Epidermal melanocyte (primary cell): ENCODE data around the gene SLC35E2B.
"Not testable (repeated sequence)": the region's sequence is repeated elsewhere in the genome, so short reads cannot be mapped to it uniquely, and the experiment has no call there.

ENCODE experiments used
- DNase-seq: peaks from one replicate; pipeline ENCODE4 v3.0.0; 2011; ENCODE audit warnings: low spot score; ENCODE audit not compliant: insufficient read length

The SLC35E2B gene

GRCh38 chr1:1676087-1676486, 16.5 kb downstream of the SLC35E2B start:
- DNase-seq = not testable (repeated sequence)

DNA sequence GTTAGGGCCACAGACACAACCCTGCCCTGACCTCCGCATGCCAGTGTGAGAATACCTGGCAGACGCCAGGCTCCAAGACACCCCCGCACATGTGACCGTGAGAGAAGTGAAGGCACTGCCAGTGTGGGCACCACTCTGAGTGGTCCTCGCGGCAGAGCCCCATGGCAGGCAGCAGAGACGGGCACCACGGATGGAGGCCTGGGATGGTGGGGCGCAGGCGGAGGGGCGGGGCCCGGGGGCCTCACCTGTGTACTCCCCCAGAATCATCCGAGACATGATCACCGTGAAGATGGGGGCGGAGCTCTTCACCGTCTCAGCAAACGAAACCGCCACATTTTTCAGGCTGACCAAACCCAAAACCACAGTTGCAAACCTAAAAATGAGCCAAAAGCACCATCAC, 17.4 kb downstream of the SLC35E2B start:
- not testable (repeated sequence) for DNase-seq

- not testable (repeated sequence) for DNase-seq
Measured at GRCh38 chr1:1674806-1675205, 17.8 kb downstream of the SLC35E2B start.

DNA sequence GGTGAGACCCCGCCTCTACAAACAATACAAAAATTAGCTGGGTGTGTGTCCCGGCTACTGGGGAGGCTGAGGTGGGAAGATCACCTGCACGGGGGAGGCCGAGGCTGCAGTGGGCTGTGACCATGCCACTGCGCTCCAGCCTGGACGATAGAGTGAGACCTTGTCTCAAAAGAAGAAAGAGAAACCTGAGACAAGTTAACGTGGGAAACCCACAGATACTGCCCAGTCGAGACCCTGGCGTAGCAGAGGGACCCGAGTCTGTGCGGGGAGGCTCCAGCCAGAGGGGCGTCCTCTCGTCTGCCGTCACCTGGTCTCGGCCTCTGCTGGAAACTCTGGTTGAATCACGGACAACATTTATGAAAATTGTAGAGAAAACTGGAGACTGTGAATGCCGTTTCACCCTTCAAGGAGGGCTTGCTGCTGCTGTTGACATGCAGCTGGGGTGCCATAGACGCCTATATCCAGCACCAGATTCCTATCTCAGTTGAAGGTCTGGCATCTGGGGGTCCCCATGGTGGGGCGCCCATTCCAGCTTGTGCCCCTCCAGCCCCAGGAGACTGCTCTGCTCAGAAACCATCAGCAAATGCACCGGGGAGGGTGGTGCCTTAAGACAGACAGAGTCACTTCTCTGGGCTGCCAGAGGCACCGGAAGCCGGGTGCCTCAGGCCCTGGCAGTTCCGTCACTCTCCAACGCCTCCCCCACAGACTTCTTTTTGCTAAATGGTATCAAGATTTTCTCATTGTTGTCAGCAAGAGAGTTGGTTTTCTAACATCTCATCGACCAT, 20.2 kb downstream of the SLC35E2B start:
- no peak for DNase-seq

DNA sequence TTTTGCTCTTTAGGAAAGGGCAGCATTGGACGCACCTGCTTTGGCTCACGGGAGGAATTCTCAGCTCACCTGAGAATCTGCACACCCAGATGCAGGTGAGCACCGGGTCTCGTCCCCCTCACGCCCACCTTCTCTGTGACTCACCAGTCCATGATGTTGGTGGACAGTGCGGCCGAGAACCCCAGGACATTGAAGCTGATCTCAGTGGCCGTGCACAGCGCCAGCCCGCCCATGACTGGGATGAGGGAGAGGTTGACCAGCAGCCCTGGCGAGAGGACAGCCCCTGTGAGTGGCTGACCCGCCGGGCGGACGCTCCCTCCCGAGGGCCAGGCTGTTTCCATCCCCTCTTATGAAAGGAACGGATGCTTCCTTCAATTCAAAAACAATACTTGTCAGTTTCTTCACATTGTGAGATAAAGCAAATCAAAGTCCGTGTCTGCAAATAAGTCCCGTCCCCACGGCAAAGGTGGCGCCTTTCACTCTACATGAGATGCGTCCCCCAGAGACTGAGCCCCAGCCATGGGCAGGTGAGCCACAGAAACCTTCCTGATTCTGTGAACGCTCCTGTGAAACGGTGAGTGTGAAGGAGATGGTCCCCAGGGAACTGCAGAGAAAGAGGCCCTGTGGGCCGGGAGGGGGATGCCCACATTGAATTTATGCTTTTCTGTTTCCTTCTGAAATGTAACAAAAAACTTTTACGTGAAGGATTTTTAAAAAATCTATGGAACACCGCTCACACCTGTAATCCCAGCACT, 21.1 kb downstream of the SLC35E2B start:
- no peak for DNase-seq

- DNase-seq = no peak
Measured at GRCh38 chr1:1670866-1671265, 21.7 kb downstream of the SLC35E2B start.

- no peak for DNase-seq
Measured at GRCh38 chr1:1669468-1670440, 22.8 kb downstream of the SLC35E2B start.

- DNase-seq = no peak
Measured at GRCh38 chr1:1666526-1666925, 26.1 kb downstream of the SLC35E2B start.

DNA sequence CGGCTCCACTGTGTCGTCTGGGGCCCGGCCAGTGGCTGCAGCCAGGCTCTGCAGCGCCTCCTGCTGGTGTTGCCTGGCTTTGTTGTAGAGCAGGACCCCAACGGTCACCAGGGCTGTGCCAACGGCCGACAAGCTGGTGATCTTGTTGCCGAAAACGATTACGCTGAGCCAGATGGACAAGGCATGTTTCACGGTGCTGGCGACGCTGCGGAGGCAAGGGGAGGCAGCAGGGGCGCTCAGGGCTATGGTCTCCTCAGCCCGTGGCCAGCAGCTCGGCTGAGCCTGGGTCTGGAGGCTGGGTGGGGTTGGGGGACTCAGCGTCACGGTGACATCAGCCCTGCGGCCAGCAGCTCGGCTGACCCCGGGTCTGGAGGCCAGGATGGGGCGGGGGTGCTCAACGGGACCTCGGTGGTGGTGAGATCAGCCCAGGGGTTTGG, 26.8 kb downstream of the SLC35E2B start:
- no peak for DNase-seq

GRCh38 chr1:1664941-1665814, 27.4 kb downstream of the SLC35E2B start:
- no peak for DNase-seq

DNA sequence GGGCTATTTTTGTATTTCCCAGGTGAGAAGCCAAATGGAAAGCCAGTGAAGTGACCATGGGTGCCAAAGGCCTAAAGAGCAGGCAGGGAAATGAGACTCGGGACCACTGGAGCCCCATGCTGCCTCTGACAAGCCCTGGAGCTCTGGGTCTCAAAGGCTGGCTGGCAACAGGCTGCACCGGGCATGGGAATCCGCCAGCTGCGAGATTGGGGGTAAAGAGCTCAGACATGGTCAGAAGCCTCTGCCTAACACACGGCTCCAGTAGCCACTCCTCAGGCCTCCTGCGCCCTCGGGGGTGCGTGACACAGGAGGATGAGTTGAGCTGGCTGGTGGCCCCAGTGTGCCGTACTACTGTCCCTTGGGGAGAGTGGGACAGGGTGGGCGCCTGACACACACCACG, 28.3 kb downstream of the SLC35E2B start:
- DNase-seq = not testable (repeated sequence)

- DNase-seq = not testable (repeated sequence)
Measured at GRCh38 chr1:1662830-1663560, 29.6 kb downstream of the SLC35E2B start.

DNA sequence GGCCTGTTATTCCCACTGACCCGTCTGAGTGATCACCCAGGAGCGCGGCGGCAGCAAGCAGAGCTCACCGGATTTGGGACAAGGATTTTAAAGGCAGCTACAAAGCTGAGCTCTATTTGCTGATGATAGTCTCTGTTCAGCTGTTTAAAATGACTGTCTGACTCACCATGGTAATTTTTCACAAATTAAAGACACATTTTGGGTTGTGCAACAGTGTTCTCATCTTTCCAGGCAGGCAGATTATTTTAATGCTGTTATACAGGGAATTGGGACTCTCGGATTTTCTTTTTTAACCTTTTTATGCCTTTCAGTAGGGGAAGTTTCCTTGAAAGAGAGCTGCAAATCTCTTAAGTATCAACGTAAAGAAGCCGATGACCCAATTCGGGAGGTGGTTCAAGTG, 30.2 kb downstream of the SLC35E2B start:
- not testable (repeated sequence) for DNase-seq

DNA sequence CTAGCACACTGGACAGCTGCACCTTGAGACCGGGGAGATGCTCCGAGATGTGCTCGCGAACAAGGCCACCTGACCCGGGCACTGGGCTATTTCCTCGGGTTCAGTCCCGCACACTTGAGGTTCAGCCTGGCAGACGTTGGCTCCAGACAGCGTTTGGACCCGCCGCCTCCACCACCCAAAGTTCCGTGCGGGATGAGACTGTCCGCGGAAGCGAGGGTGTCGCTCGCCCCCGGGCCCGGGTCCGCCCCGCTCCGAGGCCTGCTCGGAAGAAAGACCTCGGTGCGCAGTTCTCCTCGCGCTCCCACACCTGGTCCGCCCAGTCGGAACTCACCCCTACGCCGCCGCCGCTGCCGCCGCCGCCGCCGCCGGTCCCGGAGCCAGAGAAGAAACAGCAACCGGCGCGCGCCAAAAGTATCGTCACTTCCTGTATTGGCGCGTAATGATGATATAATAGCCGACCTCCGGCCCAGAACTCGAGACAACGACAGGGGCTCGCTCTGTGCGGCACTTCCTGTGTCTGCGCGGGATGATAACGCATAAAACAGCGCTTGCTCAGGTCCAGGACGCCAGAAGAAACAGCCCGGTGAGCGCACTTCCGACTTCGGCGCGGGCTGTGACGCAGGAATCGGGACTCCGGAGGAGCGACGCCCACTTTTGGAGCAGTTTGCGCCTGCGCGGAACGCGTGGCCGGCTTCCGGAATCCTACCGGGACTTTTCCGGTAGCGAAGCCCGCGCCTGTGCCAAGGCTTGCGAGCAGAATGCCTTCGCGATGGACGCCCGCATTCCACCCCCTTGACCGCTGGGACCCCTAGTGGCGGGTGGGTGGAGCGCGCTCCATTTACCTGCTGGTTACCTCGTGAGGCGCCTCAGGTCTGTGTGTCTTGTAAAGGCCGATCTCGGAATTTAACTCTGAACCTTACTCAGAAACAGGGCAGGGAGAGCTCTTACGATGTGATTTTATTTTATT, 33.7 kb downstream of the SLC35E2B start, which contains the start of gene CDK11B:
TSS of gene CDK11B (minus strand) at position 422 of the 967 bp plus-strand sequence. CDS start 1,519 bp downstream, outside the sequence.
- peak; percentile 86 for DNase-seq

- DNase-seq = not testable (repeated sequence)
Measured at GRCh38 chr1:1648265-1648664, 44.3 kb downstream of the SLC35E2B start.

- DNase-seq = not testable (repeated sequence)
Measured at GRCh38 chr1:1647567-1648241, 44.9 kb downstream of the SLC35E2B start.

- not testable (repeated sequence) for DNase-seq
Measured at GRCh38 chr1:1646326-1646725, 46.3 kb downstream of the SLC35E2B start.
